Keratinocyte (primary cell): ENCODE data around the gene ARHGEF28. TPM values are rescaled to one million over a fixed set of nuclear protein-coding genes. Genes with fewer than 3 reads are reported as not detected.

Experiments used
- DNase-seq: peaks from one replicate; pipeline ENCODE4 v3.0.0-alpha.2; 2011; ENCODE audit warnings: low read depth, missing footprints, low spot score
- FAIRE-seq: peaks from 2 replicates; lab custom pipeline; 2011; peaks lifted over from hg19 to GRCh38; lab: Jason Lieb, UNC
- H2AFZ ChIP-seq: 2 replicates; pipeline ENCODE4 v1.6.0; 2012; ENCODE audit warnings: low read length, control low read depth, inconsistent platforms; ENCODE audit not compliant: control insufficient read depth
- H3K27ac ChIP-seq: 2 replicates; pipeline ENCODE4 v1.5.1; 2011; ENCODE audit warnings: low read length; ENCODE audit not compliant: control insufficient read depth, insufficient read depth
- H3K27me3 ChIP-seq: 3 replicates; pipeline ENCODE4 v1.6.0; 2011; ENCODE audit warnings: low read length; ENCODE audit not compliant: control insufficient read depth, insufficient read depth; ENCODE audit errors: extremely low read depth
- H3K36me3 ChIP-seq, 2 experiments: 2 replicates in 1 of 2; 3 replicates in 1 of 2; pipeline ENCODE4 v1.5.1; 2011; ENCODE audit warnings: low read length in 2 of 2, mild to moderate bottlenecking in 1 of 2; ENCODE audit not compliant: control insufficient read depth in 2 of 2, insufficient read depth in 2 of 2; ENCODE audit errors: extremely low read depth in 1 of 2
- H3K4me1 ChIP-seq: 3 replicates; pipeline ENCODE4 v1.5.1; 2011; ENCODE audit warnings: low read length; ENCODE audit not compliant: control insufficient read depth, insufficient read depth; ENCODE audit errors: extremely low read depth
- H3K4me2 ChIP-seq: 3 replicates; pipeline ENCODE4 v1.6.0; 2011; ENCODE audit warnings: low read depth, low read length; ENCODE audit not compliant: control insufficient read depth, insufficient read depth; ENCODE audit errors: extremely low read depth
- H3K4me3 ChIP-seq, 3 experiments: fragments of 200-600 bp in 1 of 3; sonication (generic) in 1 of 3; 2 replicates in 2 of 3; 3 replicates in 1 of 3; pipeline ENCODE4 v1.5.1; 2011 to 2016; ENCODE audit warnings: low read length in 3 of 3, mild to moderate bottlenecking in 3 of 3, control low read depth in 2 of 3, inconsistent platforms in 1 of 3, low read depth in 1 of 3, mixed read lengths in 1 of 3, mixed run types in 1 of 3, moderate library complexity in 1 of 3; ENCODE audit not compliant: control insufficient read depth in 2 of 3, insufficient read depth in 2 of 3; ENCODE audit errors: extremely low read depth in 1 of 3
- H3K79me2 ChIP-seq: 2 replicates; pipeline ENCODE4 v1.6.0; 2012; ENCODE audit warnings: low read length; ENCODE audit not compliant: control insufficient read depth, insufficient read depth
- H3K9ac ChIP-seq: 3 replicates; pipeline ENCODE4 v1.6.0; 2011; ENCODE audit warnings: low read length; ENCODE audit not compliant: control insufficient read depth, insufficient read depth; ENCODE audit errors: extremely low read depth
- H3K9me1 ChIP-seq: 3 replicates; pipeline ENCODE4 v1.6.0; 2011; ENCODE audit warnings: low read length; ENCODE audit not compliant: control insufficient read depth, insufficient read depth; ENCODE audit errors: extremely low read depth
- H3K9me3 ChIP-seq: 2 replicates; pipeline ENCODE4 v1.5.1; 2012; ENCODE audit warnings: low read depth, low read length; ENCODE audit not compliant: control insufficient read depth
- H4K20me1 ChIP-seq: 3 replicates; pipeline ENCODE4 v1.6.0; 2011; ENCODE audit warnings: low read length; ENCODE audit not compliant: control insufficient read depth, insufficient read depth; ENCODE audit errors: extremely low read depth
- CTCF ChIP-seq, 3 experiments: IDR thresholded peaks in 1 of 3; conservative IDR thresholded peaks in 1 of 3; optimal IDR thresholded peaks in 1 of 3; 2 replicates in 2 of 3; 3 replicates in 1 of 3; pipeline versions ENCODE3 to v1.5.1; 2011; ENCODE audit warnings: low read length in 3 of 3, mild to moderate bottlenecking in 3 of 3, moderate library complexity in 2 of 3, control low read depth in 1 of 3, inconsistent platforms in 1 of 3; ENCODE audit not compliant: insufficient read depth in 2 of 3; ENCODE audit errors: extremely low read depth in 1 of 3
- EZH2 ChIP-seq: IDR thresholded peaks from one replicate; pipeline ENCODE4 v1.6.1; 2012; ENCODE audit warnings: inconsistent platforms, mild to moderate bottlenecking, low read length, moderate library complexity
- dilution Hi-C: fragments of 300-500 bp; cut with MboI; formaldehyde crosslinking; loops from one replicate; pipeline ENCODE4 v1.7.0; 2020; ENCODE audit warnings: low sequenced_read_pairs; ENCODE audit not compliant: extremely low pct_ligation_motif_present
- polyA plus RNA-seq, 5 experiments: library from polyadenylated mRNA; depleted of rRNA in 3 of 5; stranded (reverse) in 3 of 5; stranded (forward) in 1 of 5; unstranded in 1 of 5; fragments of >200 nt; gene quantifications; 1 replicate in 1 of 5; 2 replicates in 3 of 5; 3 replicates in 1 of 5; pipeline versions ENCODE4 v1.2.1 to v1.2.3, GENCODE V29; 2011 to 2012; ENCODE audit warnings: missing spikeins in 2 of 5, low read depth in 1 of 5, low replicate concordance in 1 of 5

ARHGEF28 gene
- polyA plus RNA-seq, 1 donor (not counting 4 experiments of a cell fraction or from before 2014, with no cell fraction given), result 31.6 TPM

- no peak overlapping the region for H3K9ac ChIP-seq
- H3K27me3 ChIP-seq, result no peaks in the 10 kb centered on the region
- H4K20me1 ChIP-seq, result no peaks in the 10 kb centered on the region
- FAIRE-seq (peak; percentile 23), DNase-seq (no peak)
- H3K4me1 ChIP-seq, result peaks cover 77% of the 10 kb centered on the region
- H2AFZ ChIP-seq, result no peak overlapping the region
- no peaks in the 10 kb centered on the region for H3K9me3 ChIP-seq
- H3K36me3 ChIP-seq, result peaks cover 5 to 10% of the 10 kb centered on the region in 2 experiments
- dilution Hi-C loops, result no loop called here
- TF ChIP-seq EZH2, result no peak
- no peak for TF ChIP-seq CTCF (optimal IDR thresholded peaks at IDR 0.05 in 1 of 3, IDR thresholded peaks at IDR 0.05 in 1 of 3, conservative IDR thresholded peaks at IDR 0.05 in 1 of 3; ENCODE audit: extremely low read depth in 1 of 3, insufficient read depth in 2 of 3, low read length in 3 of 3)
- H3K79me2 ChIP-seq, result peaks cover 15% of the 10 kb centered on the region
- no peaks in the 10 kb centered on the region for H3K9me1 ChIP-seq
- no peak overlapping the region for H3K4me3 ChIP-seq
- H3K4me2 ChIP-seq, result no peak overlapping the region
- peak overlapping the region; percentile 22 for H3K27ac ChIP-seq
Observed at GRCh38 chr5:73821003-73821402, 195.0 kb downstream of the ARHGEF28 start.

GRCh38 chr5:73822278-73822988 lies 196.4 kb downstream of the ARHGEF28 start:
- FAIRE-seq (no peak), DNase-seq (no peak)
- Histone ChIP-seq H3K9ac (peak overlapping the region; percentile 6), H3K79me2 (peaks cover 16% of the 10 kb centered on the region), H3K4me1 (peaks cover 77% of the 10 kb centered on the region), H2AFZ (no peak overlapping the region), H3K4me2 (peak overlapping the region; percentile 22), H3K4me3 (no peak overlapping the region), H3K27ac (peak overlapping the region; percentile 44), H3K9me1 (no peaks in the 10 kb centered on the region), H3K9me3 (no peaks in the 10 kb centered on the region), H3K36me3 (peaks cover 5% of the 10 kb centered on the region in 2 experiments), H3K27me3 (no peaks in the 10 kb centered on the region), H4K20me1 (no peaks in the 10 kb centered on the region)
- dilution Hi-C loops, result no loop called here
- TF ChIP-seq EZH2 (no peak), CTCF (optimal IDR thresholded peaks at IDR 0.05 in 1 of 3, IDR thresholded peaks at IDR 0.05 in 1 of 3, conservative IDR thresholded peaks at IDR 0.05 in 1 of 3; ENCODE audit: extremely low read depth in 1 of 3, insufficient read depth in 2 of 3, low read length in 3 of 3) (no peak)
